MCF 10A (cell line): ENCODE results near the gene SMTNL2. TPM values are rescaled to one million over a fixed set of nuclear protein-coding genes. Genes with fewer than 3 reads are reported as not detected.
"Not testable (repeated sequence)": the region's sequence is repeated elsewhere in the genome, so short reads cannot be mapped to it uniquely, and the experiment has no call there.

Experiments
- BruUV-seq: library from RNA; stranded (reverse); fragments of 400-500 nt; replicated peaks from 2 replicates; lab custom pipeline; 2021; lab: Mats Ljungman, UMichigan
- CTCF ChIA-PET: fragments of 300-600 bp; sonication (Branson Sonifier 250); formaldehyde crosslinking; extraction: SDS; loops from one replicate; lab custom pipeline; 2021; ENCODE audit warnings: antibody characterized with exemption, inconsistent platforms; lab: Yijun Ruan, JAX
- POLR2A ChIA-PET: fragments of 300-600, 350-650 bp; sonication (Branson Sonifier 250); formaldehyde crosslinking; extraction: SDS; loops from one replicate; lab custom pipeline; 2020; ENCODE audit warnings: antibody characterized with exemption, inconsistent platforms; lab: Yijun Ruan, JAX
- DNase-seq: peaks from one replicate; pipeline ENCODE4 v3.0.0-alpha.2; 2018; ENCODE audit not compliant: unreplicated experiment
- H3K27ac Mint-ChIP-seq: one replicate; pipeline ENCODE4 v1.8.0; 2022; ENCODE audit warnings: mild to moderate bottlenecking, low read depth, mixed read lengths; ENCODE audit not compliant: unreplicated experiment
- H3K27me3 Mint-ChIP-seq: one replicate; pipeline ENCODE4 v1.8.0; 2022; ENCODE audit warnings: mixed read lengths; ENCODE audit not compliant: insufficient read depth, unreplicated experiment
- H3K36me3 Mint-ChIP-seq: one replicate; pipeline ENCODE4 v1.8.0; 2022; ENCODE audit warnings: mild to moderate bottlenecking, moderate library complexity, mixed read lengths; ENCODE audit not compliant: insufficient read depth, unreplicated experiment
- H3K4me1 Mint-ChIP-seq: one replicate; pipeline ENCODE4 v1.8.0; 2022; ENCODE audit warnings: mixed read lengths; ENCODE audit not compliant: insufficient read depth, unreplicated experiment
- H3K4me3 Mint-ChIP-seq: one replicate; pipeline ENCODE4 v1.8.0; 2022; ENCODE audit warnings: mild to moderate bottlenecking, moderate library complexity, mixed read lengths; ENCODE audit not compliant: unreplicated experiment
- H3K9me3 Mint-ChIP-seq: one replicate; pipeline ENCODE4 v1.8.0; 2022; ENCODE audit warnings: mixed read lengths; ENCODE audit not compliant: unreplicated experiment
- intact Hi-C: fragments of 100-400 bp; cut with micrococcal nuclease; formaldehyde crosslinking; loops from 2 replicates; pipeline ENCODE4 v1.14.1; 2022
- total RNA-seq: library from RNA; stranded (reverse); gene quantifications from 2 replicates; pipeline ENCODE4 v1.2.3, GENCODE V29; 2022
- TF ChIP-seq, protein P1 (sequence below): fragments of 200-600 bp; IDR thresholded peaks from one replicate; pipeline ENCODE4 v1.8.0; 2022; ENCODE audit warnings: antibody characterized with exemption, mild to moderate bottlenecking; ENCODE audit not compliant: unreplicated experiment

Gene SMTNL2
- total RNA-seq, 1 experiment from 2014 or later: not detected

GRCh38 chr17:4604111-4604644 lies 19.8 kb downstream of the SMTNL2 start:
- Mint-ChIP-seq H3K27me3 (peaks cover 39% of the 10 kb centered on the region), H3K27ac (no peak overlapping the region), H3K36me3 (no peaks in the 10 kb centered on the region), H3K4me3 (no peak overlapping the region), H3K9me3 (no peaks in the 10 kb centered on the region), H3K4me1 (no peaks in the 10 kb centered on the region)
- intact Hi-C loops: no loop called here
- ChIA-PET POLR2A (no interaction called here), CTCF (interaction anchor here (0.9 kb wide), 1 partner anchor 285 kb away, joined by 4 read pairs; no protein-coding TSS in a partner anchor)
- BruUV-seq: no TSS peak
- TF ChIP-seq, protein P1, sequence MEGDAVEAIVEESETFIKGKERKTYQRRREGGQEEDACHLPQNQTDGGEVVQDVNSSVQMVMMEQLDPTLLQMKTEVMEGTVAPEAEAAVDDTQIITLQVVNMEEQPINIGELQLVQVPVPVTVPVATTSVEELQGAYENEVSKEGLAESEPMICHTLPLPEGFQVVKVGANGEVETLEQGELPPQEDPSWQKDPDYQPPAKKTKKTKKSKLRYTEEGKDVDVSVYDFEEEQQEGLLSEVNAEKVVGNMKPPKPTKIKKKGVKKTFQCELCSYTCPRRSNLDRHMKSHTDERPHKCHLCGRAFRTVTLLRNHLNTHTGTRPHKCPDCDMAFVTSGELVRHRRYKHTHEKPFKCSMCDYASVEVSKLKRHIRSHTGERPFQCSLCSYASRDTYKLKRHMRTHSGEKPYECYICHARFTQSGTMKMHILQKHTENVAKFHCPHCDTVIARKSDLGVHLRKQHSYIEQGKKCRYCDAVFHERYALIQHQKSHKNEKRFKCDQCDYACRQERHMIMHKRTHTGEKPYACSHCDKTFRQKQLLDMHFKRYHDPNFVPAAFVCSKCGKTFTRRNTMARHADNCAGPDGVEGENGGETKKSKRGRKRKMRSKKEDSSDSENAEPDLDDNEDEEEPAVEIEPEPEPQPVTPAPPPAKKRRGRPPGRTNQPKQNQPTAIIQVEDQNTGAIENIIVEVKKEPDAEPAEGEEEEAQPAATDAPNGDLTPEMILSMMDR: no peak
- DNase-seq: peak; percentile 8

DNA sequence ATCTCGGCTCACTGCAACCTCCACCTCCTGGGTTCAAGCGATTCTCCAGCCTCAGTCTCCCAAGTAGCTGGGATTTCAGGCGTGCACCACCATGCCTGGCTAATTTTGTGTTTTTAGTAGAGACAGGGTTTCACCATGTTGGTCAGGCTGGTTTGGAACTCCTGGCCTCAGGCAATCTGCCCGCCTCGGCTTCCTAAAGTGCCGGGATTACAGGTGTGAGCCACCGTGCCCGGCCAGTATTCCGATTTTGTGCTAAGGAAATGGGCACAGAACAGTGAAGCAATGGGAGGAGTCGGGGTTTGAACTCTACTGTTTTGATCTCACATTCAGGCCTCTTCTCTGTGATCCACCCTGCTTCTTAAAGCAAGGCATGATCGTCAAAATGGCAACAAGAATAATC lies 20.4 kb downstream of the SMTNL2 start:
- H3K4me3 Mint-ChIP-seq, intact Hi-C loops, H3K27ac Mint-ChIP-seq, DNase-seq, BruUV-seq, H3K9me3 Mint-ChIP-seq, H3K4me1 Mint-ChIP-seq, H3K36me3 Mint-ChIP-seq, POLR2A ChIA-PET, CTCF ChIA-PET: not testable (repeated sequence)
- peaks cover 41% of the 10 kb centered on the region for H3K27me3 Mint-ChIP-seq

GRCh38 chr17:4605826-4606225 lies 21.5 kb downstream of the SMTNL2 start:
- intact Hi-C loops: no loop called here
- DNase-seq: no peak
- TF ChIP-seq, protein P1: no peak
- ChIA-PET CTCF (no interaction called here), POLR2A (interaction anchor here (0.7 kb wide), 1 partner anchor 858 kb away, joined by 3 read pairs; no protein-coding TSS in a partner anchor)
- Mint-ChIP-seq H3K36me3 (no peaks in the 10 kb centered on the region), H3K4me3 (no peak overlapping the region), H3K27ac (no peak overlapping the region), H3K4me1 (no peaks in the 10 kb centered on the region), H3K9me3 (no peaks in the 10 kb centered on the region), H3K27me3 (peaks cover 43% of the 10 kb centered on the region)
- BruUV-seq: no TSS peak

DNA sequence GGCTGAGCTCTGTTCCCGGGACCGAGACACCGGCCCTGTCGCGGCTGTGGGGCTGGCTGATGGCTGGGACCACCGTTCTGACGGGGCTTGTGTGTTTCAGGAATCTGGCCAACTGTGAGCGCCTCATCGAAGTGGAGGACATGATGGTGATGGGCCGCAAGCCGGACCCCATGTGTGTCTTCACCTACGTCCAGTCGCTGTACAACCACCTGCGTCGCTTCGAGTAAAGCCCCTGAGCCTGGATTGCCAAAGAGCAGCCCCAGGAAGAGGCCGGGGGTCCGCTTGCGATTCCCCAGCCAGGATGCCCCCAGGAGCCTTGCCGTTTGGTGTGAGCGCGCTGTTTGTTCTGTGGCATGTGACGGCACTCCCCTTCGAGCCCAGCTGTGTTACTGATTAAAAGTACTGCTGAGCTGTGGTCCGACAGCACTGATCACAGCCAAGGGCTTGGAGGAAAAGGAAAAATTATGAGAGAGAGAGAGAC lies 23.0 kb downstream of the SMTNL2 start:
- peaks cover 45% of the 10 kb centered on the region for H3K27me3 Mint-ChIP-seq
- BruUV-seq: no TSS peak
- TF ChIP-seq, protein P1: no peak
- no peaks in the 10 kb centered on the region for H3K4me1 Mint-ChIP-seq
- H3K36me3 Mint-ChIP-seq: no peaks in the 10 kb centered on the region
- intact Hi-C loops: no loop called here
- H3K27ac Mint-ChIP-seq: no peak overlapping the region
- no peak overlapping the region for H3K4me3 Mint-ChIP-seq
- ChIA-PET CTCF (interaction anchor here (0.6 to 2.1 kb wide), 3 partner anchors 40 to 523 kb away, joined by 3 to 10 read pairs (median 5); no protein-coding TSS in a partner anchor), POLR2A (no interaction called here)
- H3K9me3 Mint-ChIP-seq: no peaks in the 10 kb centered on the region
- DNase-seq: no peak
